T1000 (cell line): ENCODE measurements around the gene NYAP2.

Experiments
- DNase-seq: peaks from one replicate; lab custom pipeline; 2025; ENCODE audit warnings: mixed read lengths; lab: John Stamatoyannopoulos, UW

NYAP2 gene

DNA sequence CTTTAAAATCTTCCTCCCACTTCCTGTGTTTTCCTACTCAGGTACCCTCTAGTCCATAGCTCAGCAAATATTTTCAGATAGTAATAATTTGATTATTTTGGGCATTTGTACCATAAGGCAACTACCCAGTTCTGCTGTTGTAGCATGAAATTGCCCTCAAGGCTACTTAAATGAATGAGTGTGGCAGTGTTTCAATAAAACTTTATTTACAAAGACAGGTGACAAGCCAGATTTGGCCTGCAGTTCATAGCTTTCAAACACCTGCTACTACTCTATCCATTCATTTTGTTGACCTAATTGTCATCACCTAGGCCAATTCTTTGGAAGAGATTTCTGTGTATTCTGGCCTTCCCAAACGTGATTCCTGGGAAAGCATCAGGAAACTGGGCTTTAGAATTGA, 28.9 kb downstream of the NYAP2 start:
- no peak for DNase-seq

GRCh38 chr2:225429717-225430116, 30.2 kb downstream of the NYAP2 start:
- no peak for DNase-seq

- DNase-seq, result no peak
Observed at GRCh38 chr2:225431105-225431863, 31.8 kb downstream of the NYAP2 start.

DNA sequence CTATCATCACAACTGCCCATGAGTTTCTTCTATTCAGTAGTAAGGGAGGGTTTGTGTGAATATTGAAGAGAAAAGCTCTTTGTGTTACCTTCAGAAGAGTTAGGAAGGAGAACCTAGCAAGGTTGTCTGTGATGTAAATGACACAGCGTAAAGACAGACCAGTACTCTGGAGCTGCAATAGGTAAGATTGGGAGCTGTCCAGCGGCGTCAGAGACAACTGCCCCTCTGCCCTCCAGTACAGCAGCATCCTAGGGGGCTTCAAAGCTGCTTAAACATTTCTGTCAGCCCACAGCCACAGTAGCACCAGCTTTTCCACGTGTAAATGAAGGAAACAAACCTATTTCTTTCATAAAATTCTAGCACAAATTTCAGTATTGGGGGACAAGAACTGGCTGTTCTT, 34.5 kb downstream of the NYAP2 start:
- DNase-seq, result no peak

GRCh38 chr2:225437319-225437718, 37.8 kb downstream of the NYAP2 start:
- no peak for DNase-seq

DNA sequence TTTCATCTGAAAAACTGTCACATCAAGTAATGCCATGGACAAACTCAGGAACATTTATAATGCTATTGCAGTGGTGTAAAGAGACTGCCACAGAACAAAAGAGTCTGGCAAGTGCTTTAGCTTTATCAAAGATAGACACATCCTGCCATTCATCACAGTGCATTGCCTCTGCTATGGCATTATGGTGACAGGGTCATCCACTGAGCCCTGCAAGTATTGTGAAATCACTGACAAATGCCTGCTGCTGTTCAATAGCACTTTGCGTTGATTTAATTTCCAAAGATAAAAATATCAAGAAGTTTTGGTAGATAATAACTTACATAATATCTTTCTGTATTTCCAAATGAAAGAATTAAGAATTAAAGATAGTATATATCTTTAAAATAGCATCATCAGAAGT, 38.7 kb downstream of the NYAP2 start:
- DNase-seq, result no peak

- no peak for DNase-seq
Observed at GRCh38 chr2:225452677-225453076, 53.2 kb downstream of the NYAP2 start.

DNA sequence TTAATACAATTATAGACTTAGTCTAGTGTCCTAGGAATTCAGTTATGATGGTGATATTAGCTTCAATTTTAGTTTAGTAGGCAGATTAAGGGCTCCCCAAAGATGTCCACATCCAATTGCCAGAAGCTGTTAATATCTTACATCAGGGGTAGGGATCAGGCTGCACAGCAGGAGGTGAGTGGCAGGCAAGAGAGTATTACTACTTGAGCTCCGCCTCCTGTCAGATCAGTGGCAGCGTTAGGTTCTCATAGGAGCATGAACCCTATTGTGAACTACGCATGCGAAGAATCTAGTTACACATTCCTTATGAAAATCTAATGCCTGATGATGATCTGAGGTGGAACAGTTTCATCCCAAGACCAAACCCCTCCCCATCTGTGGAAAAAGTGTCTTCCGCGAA, 54.9 kb downstream of the NYAP2 start:
- no peak for DNase-seq

- no peak for DNase-seq
Observed at GRCh38 chr2:225456619-225457260, 57.2 kb downstream of the NYAP2 start.

- DNase-seq, result no peak
Observed at GRCh38 chr2:225457482-225457881, 58.0 kb downstream of the NYAP2 start.

DNA sequence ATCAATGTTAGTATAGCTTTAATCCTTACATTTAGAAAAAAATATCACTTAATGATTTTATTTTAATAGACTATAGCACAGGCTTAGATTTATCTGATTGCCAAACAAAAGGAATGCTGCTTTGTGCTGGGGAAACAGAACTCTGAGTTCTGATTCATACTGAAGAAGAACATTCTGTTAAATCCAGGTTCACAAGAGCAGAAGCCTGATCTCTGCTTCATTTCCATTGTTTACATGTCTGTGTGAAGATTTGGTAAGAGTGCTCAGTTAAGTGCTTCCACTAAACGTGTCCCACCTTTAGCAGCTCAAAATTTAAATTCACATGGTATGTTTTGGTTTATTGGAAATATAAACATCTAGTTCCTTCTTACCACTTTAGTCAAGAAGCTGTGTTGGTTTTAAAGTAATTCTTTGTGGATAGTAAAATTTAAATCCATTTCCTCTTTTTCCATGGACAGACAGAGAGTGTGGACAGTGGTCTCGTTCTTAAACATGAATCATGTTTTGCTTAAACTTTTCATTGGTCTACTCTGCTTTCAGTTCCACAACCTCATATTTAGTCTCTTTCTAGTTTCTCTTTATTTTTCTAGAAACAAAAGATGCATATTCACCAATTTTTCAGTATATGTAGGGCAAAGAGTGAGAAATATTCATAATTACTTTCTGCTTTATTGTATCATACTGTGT, 59.1 kb downstream of the NYAP2 start:
- DNase-seq, result no peak

- no peak for DNase-seq
Observed at GRCh38 chr2:225462417-225462816, 62.9 kb downstream of the NYAP2 start.

- DNase-seq, result no peak
Observed at GRCh38 chr2:225462945-225463344, 63.4 kb downstream of the NYAP2 start.

DNA sequence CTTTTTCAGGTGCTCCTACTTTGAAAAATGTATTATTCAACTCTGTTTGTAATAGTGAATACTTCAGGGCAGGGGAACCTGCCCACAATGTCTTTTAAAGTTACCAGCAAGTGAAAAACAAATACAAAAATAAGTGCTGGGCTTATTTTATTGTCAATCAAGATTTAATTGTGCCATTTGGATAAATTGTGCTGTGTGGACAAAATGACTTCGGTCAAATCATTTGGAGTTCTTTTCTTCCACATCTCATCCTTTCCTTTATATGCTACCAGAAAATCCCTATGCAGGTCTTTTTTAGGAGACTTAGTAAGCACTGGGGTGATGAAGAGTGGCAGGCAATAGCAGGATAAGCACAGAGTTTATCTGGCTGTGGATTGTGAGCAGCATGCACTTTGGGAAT, 63.9 kb downstream of the NYAP2 start:
- DNase-seq, result no peak

DNA sequence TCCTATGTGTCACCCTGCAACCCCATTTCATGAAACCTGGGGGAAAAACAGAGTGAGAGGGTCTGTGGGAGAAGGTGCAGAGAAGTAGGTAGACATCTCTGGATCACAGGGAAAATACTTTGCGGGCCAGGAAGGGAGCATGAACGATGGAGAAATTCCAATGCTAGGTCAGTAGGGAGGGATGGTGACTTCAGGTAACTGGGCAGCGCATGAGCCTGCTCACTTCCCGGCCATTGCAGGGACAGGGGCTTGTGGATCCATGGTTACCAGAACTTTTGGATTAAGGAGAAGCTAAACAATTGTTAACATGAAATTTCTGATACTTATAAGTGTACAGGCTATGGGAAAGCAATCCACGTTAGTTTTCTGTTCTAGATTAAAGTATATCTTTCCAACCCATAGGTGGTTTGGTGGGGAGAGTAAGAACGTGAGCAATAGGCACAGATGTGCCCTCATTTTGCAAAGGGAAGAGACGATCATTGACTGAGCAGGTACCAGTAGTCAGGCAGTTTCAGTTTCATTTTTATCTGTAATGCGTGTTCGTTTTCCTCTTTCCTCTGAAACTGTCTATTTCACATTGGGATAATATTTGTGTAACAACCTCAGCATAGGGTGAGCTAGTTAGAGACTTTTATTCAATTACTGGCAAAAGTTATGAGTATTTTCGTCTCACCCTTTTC, 65.0 kb downstream of the NYAP2 start:
- DNase-seq, result no peak

- no peak for DNase-seq
Observed at GRCh38 chr2:225465827-225466226, 66.3 kb downstream of the NYAP2 start.

GRCh38 chr2:225466891-225467604, 67.5 kb downstream of the NYAP2 start:
- DNase-seq, result no peak

GRCh38 chr2:225468131-225468530, 68.6 kb downstream of the NYAP2 start:
- no peak for DNase-seq

DNA sequence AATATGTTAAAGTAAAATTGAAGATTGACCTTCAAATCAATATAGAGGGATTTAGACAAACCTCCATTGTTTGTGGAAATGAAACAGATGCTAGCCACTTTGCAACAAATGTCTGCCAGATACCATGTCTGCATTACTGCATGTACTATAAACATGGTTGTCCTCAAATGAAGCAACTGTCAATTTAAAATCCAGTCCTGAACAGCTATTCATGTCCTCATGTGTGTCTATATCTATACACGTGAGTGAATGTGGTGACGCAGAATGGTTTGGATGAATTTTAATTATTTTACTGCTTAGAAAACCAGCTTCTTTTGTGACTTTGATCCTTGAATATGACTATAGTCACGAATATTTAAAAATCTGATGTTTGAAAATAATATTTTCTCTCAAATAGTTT, 71.5 kb downstream of the NYAP2 start:
- no peak for DNase-seq

DNA sequence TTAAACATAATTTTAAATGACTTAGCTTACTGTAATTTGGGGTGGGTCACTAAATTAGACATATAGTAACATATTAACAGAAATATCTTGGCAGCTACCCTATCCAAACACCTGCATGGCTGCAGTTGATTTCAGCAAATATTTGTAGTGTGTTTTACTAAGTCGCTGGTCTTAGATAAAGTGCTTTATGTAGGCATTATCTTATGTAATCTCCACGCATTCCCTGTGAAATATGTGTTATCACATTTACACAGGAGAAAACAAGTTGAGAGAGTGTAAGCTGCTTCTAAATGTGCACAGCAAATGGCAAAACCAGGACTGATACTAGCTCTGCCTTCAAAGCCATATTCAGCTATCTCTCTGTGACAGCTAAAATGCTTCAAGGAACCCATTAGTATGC, 72.0 kb downstream of the NYAP2 start:
- DNase-seq, result no peak

GRCh38 chr2:225472161-225472560, 72.7 kb downstream of the NYAP2 start:
- DNase-seq, result no peak

DNA sequence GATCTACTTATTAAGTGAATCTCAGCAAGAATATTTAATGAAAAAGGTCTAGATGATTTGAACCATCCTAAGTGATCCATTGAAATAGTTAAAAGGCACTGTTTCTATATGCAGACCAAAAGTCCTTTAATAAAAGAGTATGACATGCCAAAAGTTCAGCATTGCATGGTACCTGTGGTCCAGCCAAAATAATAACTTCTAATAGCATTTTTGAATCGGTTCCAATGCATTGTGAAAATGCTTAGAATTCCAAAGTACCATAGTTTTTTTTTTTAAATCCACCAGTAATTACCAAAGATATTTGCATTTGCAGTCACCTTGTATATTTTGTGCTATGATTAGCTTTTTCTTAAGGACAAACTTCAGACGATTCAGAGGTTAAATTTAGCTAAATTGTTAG, 79.9 kb downstream of the NYAP2 start:
- DNase-seq, result no peak
